ENCODE measurements around the gene ITSN1. TPM values are rescaled to one million over a fixed set of nuclear protein-coding genes. Genes with fewer than 3 reads are reported as not detected.

Gene ITSN1
- total RNA-seq, 1 donor from 2014 or later = 2.4 TPM

- intact Hi-C loops (cut with micrococcal nuclease) = no loop called here
Measured at GRCh38 chr21:33834801-33835500, 192.7 kb downstream of the ITSN1 start.

- intact Hi-C loops (cut with micrococcal nuclease) = no loop called here
Measured at GRCh38 chr21:33835920-33836319, 193.6 kb downstream of the ITSN1 start.

GRCh38 chr21:33836408-33836807 lies 194.1 kb downstream of the ITSN1 start:
- intact Hi-C loops (cut with micrococcal nuclease) = no loop called here

GRCh38 chr21:33839167-33839716 lies 196.9 kb downstream of the ITSN1 start:
- intact Hi-C loops (cut with micrococcal nuclease) = no loop called here

- intact Hi-C loops (cut with micrococcal nuclease) = no loop called here
Measured at GRCh38 chr21:33839806-33840205, 197.5 kb downstream of the ITSN1 start.

GRCh38 chr21:33840771-33841170 lies 198.5 kb downstream of the ITSN1 start:
- intact Hi-C loops (cut with micrococcal nuclease) = no loop called here

GRCh38 chr21:33841561-33841960 lies 199.3 kb downstream of the ITSN1 start:
- intact Hi-C loops (cut with micrococcal nuclease) = no loop called here

- intact Hi-C loops (cut with micrococcal nuclease) = no loop called here
Measured at GRCh38 chr21:33843216-33843615, 200.9 kb downstream of the ITSN1 start.

GRCh38 chr21:33844104-33844889 lies 202.0 kb downstream of the ITSN1 start:
- intact Hi-C loops (cut with micrococcal nuclease) = no loop called here

- intact Hi-C loops (cut with micrococcal nuclease) = no loop called here
Measured at GRCh38 chr21:33844890-33845205, 202.5 kb downstream of the ITSN1 start.

GRCh38 chr21:33846141-33846540 lies 203.8 kb downstream of the ITSN1 start:
- intact Hi-C loops (cut with micrococcal nuclease) = no loop called here

GRCh38 chr21:33847588-33848248 lies 205.4 kb downstream of the ITSN1 start:
- intact Hi-C loops (cut with micrococcal nuclease) = no loop called here

GRCh38 chr21:33848249-33848953 lies 206.1 kb downstream of the ITSN1 start:
- intact Hi-C loops (cut with micrococcal nuclease) = no loop called here

GRCh38 chr21:33849834-33850233 lies 207.5 kb downstream of the ITSN1 start:
- intact Hi-C loops (cut with micrococcal nuclease) = no loop called here

- intact Hi-C loops (cut with micrococcal nuclease) = no loop called here
Measured at GRCh38 chr21:33850401-33850800, 208.1 kb downstream of the ITSN1 start.

GRCh38 chr21:33850985-33851384 lies 208.7 kb downstream of the ITSN1 start:
- intact Hi-C loops (cut with micrococcal nuclease) = no loop called here

- intact Hi-C loops (cut with micrococcal nuclease) = no loop called here
Measured at GRCh38 chr21:33852485-33852884, 210.2 kb downstream of the ITSN1 start.

GRCh38 chr21:33854604-33855003 lies 212.3 kb downstream of the ITSN1 start:
- intact Hi-C loops (cut with micrococcal nuclease) = no loop called here

- intact Hi-C loops (cut with micrococcal nuclease) = no loop called here
Measured at GRCh38 chr21:33855190-33855589, 212.9 kb downstream of the ITSN1 start.

GRCh38 chr21:33856893-33857527 lies 214.7 kb downstream of the ITSN1 start:
- intact Hi-C loops (cut with micrococcal nuclease) = no loop called here
